Liver (tissue), 9 donors: Measurements from ENCODE around the gene USP48. TPM values are rescaled to one million over a fixed set of nuclear protein-coding genes. Genes with fewer than 3 reads are reported as not detected.

Experiments
- DNase-seq: peaks from one replicate; pipeline ENCODE4 v3.0.0-alpha.2; 2017; ENCODE audit warnings: low spot score
- H3K27ac ChIP-seq, 2 donors: one replicate each; pipeline ENCODE4 v1.7.0; 2013; ENCODE audit warnings: inconsistent platforms in 2 of 2, low read length in 2 of 2, control low read depth in 1 of 2, low read depth in 1 of 2, mild to moderate bottlenecking in 1 of 2
- H3K27me3 ChIP-seq, 4 donors: one replicate each; pipeline versions ENCODE4 v1.6.1 to v1.7.0; 2013; ENCODE audit warnings: low read length in 3 of 4, inconsistent platforms in 1 of 4, mild to moderate bottlenecking in 1 of 4, moderate library complexity in 1 of 4; ENCODE audit not compliant: control insufficient read depth in 4 of 4, insufficient read depth in 4 of 4
- H3K36me3 ChIP-seq, 4 donors: one replicate each; pipeline versions ENCODE4 v1.6.1 to v1.7.0; 2013; ENCODE audit warnings: low read length in 3 of 4, mild to moderate bottlenecking in 3 of 4, low read depth in 1 of 4, moderate library complexity in 1 of 4; ENCODE audit not compliant: control insufficient read depth in 4 of 4, insufficient read depth in 3 of 4
- H3K4me1 ChIP-seq, 4 donors: one replicate each; pipeline versions ENCODE4 v1.6.1 to v1.7.0; 2013; ENCODE audit warnings: low read length in 3 of 4, mild to moderate bottlenecking in 3 of 4, moderate library complexity in 1 of 4; ENCODE audit not compliant: control insufficient read depth in 4 of 4, insufficient read depth in 4 of 4
- H3K4me3 ChIP-seq, 3 donors: one replicate each; pipeline versions ENCODE4 v1.6.1 to v1.7.0; 2013; ENCODE audit warnings: low read length in 3 of 3, control low read depth in 1 of 3, low read depth in 1 of 3, mild to moderate bottlenecking in 1 of 3
- H3K9ac ChIP-seq, 2 donors: one replicate each; pipeline ENCODE4 v1.7.0; 2013; ENCODE audit warnings: low read length in 2 of 2, mild to moderate bottlenecking in 2 of 2, moderate library complexity in 2 of 2, control low read depth in 1 of 2, low read depth in 1 of 2
- H3K9me3 ChIP-seq, 4 donors: one replicate each; pipeline versions ENCODE4 v1.6.1 to v1.7.0; 2013; ENCODE audit warnings: low read length in 3 of 4; ENCODE audit not compliant: control insufficient read depth in 4 of 4
- EGR1 ChIP-seq, 2 donors: IDR thresholded peaks; 2 replicates each; pipeline ENCODE4 v1.6.1; 2016 to 2018; ENCODE audit warnings: antibody characterized with exemption in 2 of 2, low read depth in 2 of 2
- FOXA1 ChIP-seq: IDR thresholded peaks from 2 replicates; pipeline ENCODE4 v1.6.1; 2016; ENCODE audit warnings: antibody characterized with exemption
- FOXA2 ChIP-seq: IDR thresholded peaks from 2 replicates; pipeline ENCODE4 v1.6.1; 2016; ENCODE audit warnings: antibody characterized with exemption
- GABPA ChIP-seq, 2 donors: IDR thresholded peaks in 1 of 2; conservative IDR thresholded peaks in 1 of 2; 2 replicates each; pipeline ENCODE4 v1.6.1; 2016; ENCODE audit warnings: antibody characterized with exemption in 2 of 2, mild to moderate bottlenecking in 1 of 2, moderate library complexity in 1 of 2
- HNF4A ChIP-seq, 2 donors: conservative IDR thresholded peaks; 2 replicates each; pipeline ENCODE4 v1.6.1; 2016; ENCODE audit warnings: antibody characterized with exemption in 2 of 2, mild to moderate bottlenecking in 2 of 2
- HNF4G ChIP-seq: IDR thresholded peaks from 2 replicates; pipeline ENCODE4 v1.6.1; 2016; ENCODE audit warnings: antibody characterized with exemption
- JUND ChIP-seq, 2 donors: IDR thresholded peaks; 2 replicates each; pipeline ENCODE4 v1.6.1; 2016; ENCODE audit warnings: antibody characterized with exemption in 2 of 2
- NR2F2 ChIP-seq: IDR thresholded peaks from 2 replicates; pipeline ENCODE4 v1.6.1; 2016; ENCODE audit warnings: antibody characterized with exemption
- RAD21 ChIP-seq, 2 donors: IDR thresholded peaks; 2 replicates each; pipeline ENCODE4 v1.6.1; 2016; ENCODE audit warnings: antibody characterized with exemption in 2 of 2, mild to moderate bottlenecking in 2 of 2
- RXRA ChIP-seq, 2 donors: IDR thresholded peaks; 2 replicates each; pipeline ENCODE4 v1.6.1; 2017 to 2018; ENCODE audit warnings: antibody characterized with exemption in 2 of 2, mild to moderate bottlenecking in 1 of 2
- SP1 ChIP-seq: IDR thresholded peaks from 2 replicates; pipeline ENCODE4 v1.6.1; 2018; ENCODE audit warnings: antibody characterized with exemption, mild to moderate bottlenecking
- TAF1 ChIP-seq: conservative IDR thresholded peaks from 2 replicates; pipeline ENCODE4 v1.6.1; 2016; ENCODE audit warnings: antibody characterized with exemption, mild to moderate bottlenecking
- YY1 ChIP-seq: IDR thresholded peaks from 2 replicates; pipeline ENCODE4 v1.6.1; 2016; ENCODE audit warnings: antibody characterized with exemption, mild to moderate bottlenecking
- WGBS: extraction: QIAGEN DNeasy Blood & Tissue Kit; methylation state at CpG from one replicate; pipeline ENCODE4 v1.1.7; 2013; 5-methylcytosine and 5-hydroxymethylcytosine counted together
- polyA plus RNA-seq, 2 donors: library from polyadenylated mRNA; stranded (reverse) in 1 of 2; unstranded in 1 of 2; fragments of 200-250 nt in 1 of 2; fragments of >200 nt in 1 of 2; fragmentation: Nextera tagmentation in 1 of 2; extraction: Ambion mirVana in 1 of 2; gene quantifications; one replicate each; pipeline versions ENCODE4 v1.2.1 to v1.2.3, GENCODE V29; 2013 to 2015
- total RNA-seq, 2 donors: library from RNA; depleted of rRNA; stranded (reverse); fragments of >200 nt; gene quantifications; one replicate each; pipeline ENCODE4 v1.2.3, GENCODE V29; 2014
- TF ChIP-seq, protein P1 (sequence below): IDR thresholded peaks from 2 replicates; pipeline ENCODE4 v1.6.1; 2016; ENCODE audit warnings: antibody characterized with exemption
- TF ChIP-seq, protein P2 (sequence below): IDR thresholded peaks from 2 replicates; pipeline ENCODE4 v1.6.1; 2016; ENCODE audit warnings: antibody characterized with exemption, mild to moderate bottlenecking
- TF ChIP-seq, protein P3 (sequence below): fragments of 150-350 bp; IDR thresholded peaks from 2 replicates; pipeline ENCODE4 v1.5.1; 2017; ENCODE audit warnings: improper control_type of control experiment, low read depth, low read length; ENCODE audit not compliant: missing input control
- TF ChIP-seq, protein P4 (sequence below): IDR thresholded peaks from 2 replicates; pipeline ENCODE4 v1.6.1; 2016; ENCODE audit warnings: antibody characterized with exemption
- TF ChIP-seq, protein P5 (sequence below): IDR thresholded peaks from 2 replicates; pipeline ENCODE4 v1.6.1; 2016; ENCODE audit warnings: antibody characterized with exemption
- donor health status: healthy.
- donor health status: healthy.
- donor health status: healthy.
- donor health status: healthy.
- donor health status: healthy.

Gene USP48
- total and polyA plus RNA-seq, 4 donors = 7.8 to 34.9 (median 23.1) TPM

DNA sequence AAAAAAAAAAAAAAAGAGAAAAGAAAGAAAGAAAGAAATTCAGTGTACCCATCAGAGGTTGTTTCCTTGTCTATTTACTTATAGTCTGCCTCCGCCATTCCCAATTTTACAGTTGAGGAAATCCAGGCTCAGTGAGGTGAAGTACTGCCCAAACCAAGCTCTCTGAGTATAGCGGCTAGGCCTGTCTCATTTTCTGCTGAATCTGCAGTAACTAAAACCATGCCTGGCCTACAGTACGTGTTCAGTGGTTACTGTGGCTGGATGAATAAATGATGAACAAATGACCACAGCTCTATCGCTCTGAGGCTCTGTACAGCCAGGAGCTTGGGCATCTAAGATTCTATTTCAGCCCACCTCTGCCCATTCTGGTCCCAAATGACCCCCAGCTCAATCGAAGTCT, 138.0 kb downstream of the USP48 start:
- H3K9ac ChIP-seq = no peak overlapping the region
- no peaks in the 10 kb centered on the region for H3K36me3 ChIP-seq
- no peak overlapping the region for H3K27ac ChIP-seq
- no peaks in the 10 kb centered on the region for H3K27me3 ChIP-seq
- peaks cover 3 to 11% (median 8%) of the 10 kb centered on the region in 4 donors for H3K4me1 ChIP-seq
- H3K4me3 ChIP-seq = no peak overlapping the region
- no peaks in the 10 kb centered on the region for H3K9me3 ChIP-seq
- TF ChIP-seq, protein P1, sequence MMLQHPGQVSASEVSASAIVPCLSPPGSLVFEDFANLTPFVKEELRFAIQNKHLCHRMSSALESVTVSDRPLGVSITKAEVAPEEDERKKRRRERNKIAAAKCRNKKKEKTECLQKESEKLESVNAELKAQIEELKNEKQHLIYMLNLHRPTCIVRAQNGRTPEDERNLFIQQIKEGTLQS = no peak
- TF ChIP-seq NR2F2 = no peak
- no peak for DNase-seq
- 87% methylated on average over 5 of the region's 5 CpGs for WGBS

DNA sequence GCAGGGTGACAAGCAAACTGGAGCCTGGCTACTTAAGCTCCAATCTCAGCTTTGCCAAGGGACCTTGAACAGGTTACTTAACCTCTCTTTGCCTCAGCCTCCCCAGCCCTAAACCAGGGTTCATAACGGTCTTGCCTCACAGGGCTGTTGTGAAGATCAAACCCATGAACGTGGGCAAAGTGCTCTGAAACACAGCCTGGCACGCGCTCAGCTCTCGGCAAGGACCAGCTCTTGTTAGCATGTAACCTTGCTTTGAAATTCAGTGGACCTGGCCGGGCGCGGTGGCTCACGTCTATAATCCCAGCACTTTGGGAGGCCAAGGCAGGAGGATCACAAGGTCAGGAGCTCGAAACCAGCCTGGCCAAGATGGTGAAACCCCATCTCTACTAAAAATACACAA, 138.6 kb downstream of the USP48 start:
- H3K4me3 ChIP-seq = no peak overlapping the region
- no peak for DNase-seq
- H3K9ac ChIP-seq = no peak overlapping the region
- H3K4me1 ChIP-seq = peaks cover 3 to 11% (median 8%) of the 10 kb centered on the region in 4 donors
- WGBS = 90% methylated on average over 10 of the region's 10 CpGs
- H3K9me3 ChIP-seq = no peaks in the 10 kb centered on the region
- TF ChIP-seq RAD21 (IDR thresholded peaks at IDR 0.05) = no peak
- no peak for TF ChIP-seq GABPA (IDR thresholded peaks at IDR 0.05 in 1 of 2, conservative IDR thresholded peaks at IDR 0.05 in 1 of 2)
- TF ChIP-seq, protein P2, sequence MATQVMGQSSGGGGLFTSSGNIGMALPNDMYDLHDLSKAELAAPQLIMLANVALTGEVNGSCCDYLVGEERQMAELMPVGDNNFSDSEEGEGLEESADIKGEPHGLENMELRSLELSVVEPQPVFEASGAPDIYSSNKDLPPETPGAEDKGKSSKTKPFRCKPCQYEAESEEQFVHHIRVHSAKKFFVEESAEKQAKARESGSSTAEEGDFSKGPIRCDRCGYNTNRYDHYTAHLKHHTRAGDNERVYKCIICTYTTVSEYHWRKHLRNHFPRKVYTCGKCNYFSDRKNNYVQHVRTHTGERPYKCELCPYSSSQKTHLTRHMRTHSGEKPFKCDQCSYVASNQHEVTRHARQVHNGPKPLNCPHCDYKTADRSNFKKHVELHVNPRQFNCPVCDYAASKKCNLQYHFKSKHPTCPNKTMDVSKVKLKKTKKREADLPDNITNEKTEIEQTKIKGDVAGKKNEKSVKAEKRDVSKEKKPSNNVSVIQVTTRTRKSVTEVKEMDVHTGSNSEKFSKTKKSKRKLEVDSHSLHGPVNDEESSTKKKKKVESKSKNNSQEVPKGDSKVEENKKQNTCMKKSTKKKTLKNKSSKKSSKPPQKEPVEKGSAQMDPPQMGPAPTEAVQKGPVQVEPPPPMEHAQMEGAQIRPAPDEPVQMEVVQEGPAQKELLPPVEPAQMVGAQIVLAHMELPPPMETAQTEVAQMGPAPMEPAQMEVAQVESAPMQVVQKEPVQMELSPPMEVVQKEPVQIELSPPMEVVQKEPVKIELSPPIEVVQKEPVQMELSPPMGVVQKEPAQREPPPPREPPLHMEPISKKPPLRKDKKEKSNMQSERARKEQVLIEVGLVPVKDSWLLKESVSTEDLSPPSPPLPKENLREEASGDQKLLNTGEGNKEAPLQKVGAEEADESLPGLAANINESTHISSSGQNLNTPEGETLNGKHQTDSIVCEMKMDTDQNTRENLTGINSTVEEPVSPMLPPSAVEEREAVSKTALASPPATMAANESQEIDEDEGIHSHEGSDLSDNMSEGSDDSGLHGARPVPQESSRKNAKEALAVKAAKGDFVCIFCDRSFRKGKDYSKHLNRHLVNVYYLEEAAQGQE = no peak
- no peak for TF ChIP-seq FOXA1
- TF ChIP-seq, protein P3, sequence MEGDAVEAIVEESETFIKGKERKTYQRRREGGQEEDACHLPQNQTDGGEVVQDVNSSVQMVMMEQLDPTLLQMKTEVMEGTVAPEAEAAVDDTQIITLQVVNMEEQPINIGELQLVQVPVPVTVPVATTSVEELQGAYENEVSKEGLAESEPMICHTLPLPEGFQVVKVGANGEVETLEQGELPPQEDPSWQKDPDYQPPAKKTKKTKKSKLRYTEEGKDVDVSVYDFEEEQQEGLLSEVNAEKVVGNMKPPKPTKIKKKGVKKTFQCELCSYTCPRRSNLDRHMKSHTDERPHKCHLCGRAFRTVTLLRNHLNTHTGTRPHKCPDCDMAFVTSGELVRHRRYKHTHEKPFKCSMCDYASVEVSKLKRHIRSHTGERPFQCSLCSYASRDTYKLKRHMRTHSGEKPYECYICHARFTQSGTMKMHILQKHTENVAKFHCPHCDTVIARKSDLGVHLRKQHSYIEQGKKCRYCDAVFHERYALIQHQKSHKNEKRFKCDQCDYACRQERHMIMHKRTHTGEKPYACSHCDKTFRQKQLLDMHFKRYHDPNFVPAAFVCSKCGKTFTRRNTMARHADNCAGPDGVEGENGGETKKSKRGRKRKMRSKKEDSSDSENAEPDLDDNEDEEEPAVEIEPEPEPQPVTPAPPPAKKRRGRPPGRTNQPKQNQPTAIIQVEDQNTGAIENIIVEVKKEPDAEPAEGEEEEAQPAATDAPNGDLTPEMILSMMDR = no peak
- TF ChIP-seq FOXA2 = no peak
- no peak for TF ChIP-seq HNF4G
- no peak for TF ChIP-seq TAF1
- TF ChIP-seq, protein P4, sequence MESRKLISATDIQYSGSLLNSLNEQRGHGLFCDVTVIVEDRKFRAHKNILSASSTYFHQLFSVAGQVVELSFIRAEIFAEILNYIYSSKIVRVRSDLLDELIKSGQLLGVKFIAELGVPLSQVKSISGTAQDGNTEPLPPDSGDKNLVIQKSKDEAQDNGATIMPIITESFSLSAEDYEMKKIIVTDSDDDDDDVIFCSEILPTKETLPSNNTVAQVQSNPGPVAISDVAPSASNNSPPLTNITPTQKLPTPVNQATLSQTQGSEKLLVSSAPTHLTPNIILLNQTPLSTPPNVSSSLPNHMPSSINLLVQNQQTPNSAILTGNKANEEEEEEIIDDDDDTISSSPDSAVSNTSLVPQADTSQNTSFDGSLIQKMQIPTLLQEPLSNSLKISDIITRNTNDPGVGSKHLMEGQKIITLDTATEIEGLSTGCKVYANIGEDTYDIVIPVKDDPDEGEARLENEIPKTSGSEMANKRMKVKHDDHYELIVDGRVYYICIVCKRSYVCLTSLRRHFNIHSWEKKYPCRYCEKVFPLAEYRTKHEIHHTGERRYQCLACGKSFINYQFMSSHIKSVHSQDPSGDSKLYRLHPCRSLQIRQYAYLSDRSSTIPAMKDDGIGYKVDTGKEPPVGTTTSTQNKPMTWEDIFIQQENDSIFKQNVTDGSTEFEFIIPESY = no peak
- no peak for TF ChIP-seq EGR1 (IDR thresholded peaks at IDR 0.05; ENCODE audit: low read depth in 2 of 2)
- TF ChIP-seq, protein P1 = no peak
- no peak for TF ChIP-seq RXRA (IDR thresholded peaks at IDR 0.05)
- no peak for TF ChIP-seq SP1
- no peak for TF ChIP-seq YY1
- TF ChIP-seq HNF4A (conservative IDR thresholded peaks at IDR 0.05) = no peak
- TF ChIP-seq NR2F2 = no peak
- TF ChIP-seq, protein P5, sequence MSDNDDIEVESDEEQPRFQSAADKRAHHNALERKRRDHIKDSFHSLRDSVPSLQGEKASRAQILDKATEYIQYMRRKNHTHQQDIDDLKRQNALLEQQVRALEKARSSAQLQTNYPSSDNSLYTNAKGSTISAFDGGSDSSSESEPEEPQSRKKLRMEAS = no peak
- TF ChIP-seq JUND (IDR thresholded peaks at IDR 0.05) = no peak
- no peak overlapping the region for H3K27ac ChIP-seq
- H3K36me3 ChIP-seq = no peaks in the 10 kb centered on the region
- no peaks in the 10 kb centered on the region for H3K27me3 ChIP-seq
